HepG2 (cell line): ENCODE data around the gene SPON1. TPM values are rescaled to one million over a fixed set of nuclear protein-coding genes. Genes with fewer than 3 reads are reported as not detected.

Experiments used
- ATAC-seq: fragments of 200-7000 bp; cut with Tn5 transposase; 3 replicates; pipeline ENCODE4 v1.9.1; 2020; ENCODE audit warnings: mild to moderate bottlenecking, moderate library complexity
- BruUV-seq: library from RNA; stranded (reverse); fragments of 400-500 nt; replicated peaks from 2 replicates; lab custom pipeline; 2021; lab: Mats Ljungman, UMichigan
- CTCF ChIA-PET: fragments of 300-600 bp; formaldehyde crosslinking; extraction: SDS; loops from one replicate; lab custom pipeline; 2021; ENCODE audit warnings: low total read pairs, inconsistent platforms, low intra/inter-chr PET ratio; lab: Yijun Ruan, JAX
- POLR2A ChIA-PET: fragments of 350-600 bp; sonication (Branson Sonifier 250); formaldehyde crosslinking; loops from one replicate; lab custom pipeline; 2020; ENCODE audit warnings: antibody characterized with exemption, inconsistent platforms; lab: Yijun Ruan, JAX
- DNase-seq: peaks from one replicate; pipeline ENCODE4 v3.0.0-alpha.2; 2015; ENCODE audit warnings: low spot score
- FAIRE-seq: peaks from 3 replicates; lab custom pipeline; 2011; peaks lifted over from hg19 to GRCh38; lab: Jason Lieb, UNC
- H2AFZ ChIP-seq: one replicate; pipeline ENCODE4 v1.6.1; 2011; ENCODE audit warnings: low read length, inconsistent platforms
- H3K27ac ChIP-seq: fragments of 300-600 bp; 3 replicates; pipeline ENCODE4 v1.8.0; 2011; ENCODE audit warnings: mixed run types, mild to moderate bottlenecking, mixed read lengths, low read length, inconsistent platforms; ENCODE audit not compliant: insufficient read depth; ENCODE audit errors: extremely low read length
- H3K27me3 ChIP-seq, 2 experiments: fragments of 200-600 bp in 1 of 2; 2 replicates in 1 of 2; 3 replicates in 1 of 2; pipeline versions ENCODE4 v1.6.0 to v1.8.0; 2011; ENCODE audit warnings: low read length in 2 of 2, mild to moderate bottlenecking in 2 of 2, moderate library complexity in 2 of 2, inconsistent platforms in 1 of 2; ENCODE audit not compliant: insufficient read depth in 2 of 2, control insufficient read depth in 1 of 2
- H3K36me3 ChIP-seq, 2 experiments: fragments of 200-600 bp in 1 of 2; replicated peaks in 1 of 2; 2 replicates in 1 of 2; 3 replicates in 1 of 2; pipeline versions ENCODE4 v1.5.1 to v1.8.0; 2011; ENCODE audit warnings: low read length in 2 of 2, inconsistent platforms in 1 of 2; ENCODE audit not compliant: insufficient read depth in 2 of 2, control insufficient read depth in 1 of 2
- H3K4me1 ChIP-seq: 2 replicates; pipeline ENCODE4 v1.5.1; 2012; ENCODE audit warnings: low read length, inconsistent platforms; ENCODE audit not compliant: insufficient read depth
- H3K4me2 ChIP-seq: 2 replicates; pipeline ENCODE4 v1.6.0; 2011; ENCODE audit warnings: low read depth, low read length, inconsistent platforms
- H3K4me3 ChIP-seq, 3 experiments: fragments of 200-600 bp in 1 of 3; sonication (generic), shearing (Covaris generic) in 1 of 3; replicated peaks in 1 of 3; 2 replicates each; pipeline ENCODE4 v1.5.1; 2011 to 2016; ENCODE audit warnings: low read length in 3 of 3, inconsistent platforms in 2 of 3, low read depth in 2 of 3, mild to moderate bottlenecking in 2 of 3, control low read depth in 1 of 3, mixed read lengths in 1 of 3; ENCODE audit not compliant: insufficient read depth in 1 of 3
- H3K79me2 ChIP-seq: one replicate; pipeline ENCODE4 v1.6.1; 2011; ENCODE audit warnings: low read length, inconsistent platforms; ENCODE audit not compliant: insufficient read depth
- H3K9ac ChIP-seq: 2 replicates; pipeline ENCODE4 v1.6.0; 2011; ENCODE audit warnings: mild to moderate bottlenecking, low read depth, low read length, inconsistent platforms; ENCODE audit not compliant: insufficient read depth
- H3K9me3 ChIP-seq: 2 replicates; pipeline ENCODE4 v1.5.1; 2012; ENCODE audit warnings: mild to moderate bottlenecking, low read length
- H4K20me1 ChIP-seq: 2 replicates; pipeline ENCODE4 v1.6.0; 2011; ENCODE audit warnings: inconsistent platforms, mild to moderate bottlenecking, low read length, moderate library complexity; ENCODE audit not compliant: insufficient read depth
- FOXK2 ChIP-seq: fragments of 450-650 bp; IDR thresholded peaks from 2 replicates; pipeline ENCODE4 v1.6.1; 2016
- GZF1 ChIP-seq: sonication (generic); formaldehyde crosslinking; IDR thresholded peaks from 2 replicates; pipeline ENCODE4 v1.5.1; 2020; ENCODE audit warnings: mild to moderate bottlenecking, missing genetic modification reagents
- JDP2 ChIP-seq: sonication (generic); formaldehyde crosslinking; IDR thresholded peaks from 2 replicates; pipeline ENCODE4 v1.8.1; 2022; ENCODE audit warnings: missing genetic modification reagents, borderline replicate concordance
- MAFG ChIP-seq: sonication (generic); formaldehyde crosslinking; IDR thresholded peaks from 2 replicates; pipeline ENCODE4 v1.5.1; 2020; ENCODE audit warnings: mild to moderate bottlenecking, missing genetic modification reagents
- RORA ChIP-seq: sonication (generic); formaldehyde crosslinking; IDR thresholded peaks from 2 replicates; pipeline ENCODE4 v1.5.0; 2020; ENCODE audit warnings: mild to moderate bottlenecking, missing genetic modification reagents, moderate library complexity
- SMAD9 ChIP-seq: sonication (generic); formaldehyde crosslinking; IDR thresholded peaks from 2 replicates; pipeline ENCODE4 v1.5.1; 2020; ENCODE audit warnings: mild to moderate bottlenecking, missing genetic modification reagents
- ZNF3 ChIP-seq: IDR thresholded peaks from 2 replicates; pipeline ENCODE4 v1.7.0; 2017; ENCODE audit warnings: inconsistent platforms
- WGBS: methylation state at CpG from one replicate; pipeline ENCODE4 v1.1.6; 2017; ENCODE audit warnings: low lambda C conversion rate; 5-methylcytosine and 5-hydroxymethylcytosine counted together
- in situ Hi-C: cut with HindIII; loops from 2 replicates; pipeline ENCODE4 v1.10.0; 2017; ENCODE audit warnings: low pct_unique_long_range_greater_than_20kb; ENCODE audit not compliant: extremely low pct_ligation_motif_present
- intact Hi-C: fragments of 100-400 bp; cut with micrococcal nuclease; formaldehyde crosslinking; loops from one replicate; pipeline ENCODE4 v1.10.0; 2022; ENCODE audit not compliant: unreplicated experiment
- polyA plus RNA-seq, 8 experiments: library from polyadenylated mRNA; depleted of rRNA in 3 of 8; stranded (reverse) in 7 of 8; unstranded in 1 of 8; fragments of >200 nt; fragmentation: Illumina TruSeq in 4 of 8; extraction: Trizol in 4 of 8; gene quantifications; 2 replicates each; pipeline versions ENCODE4 v1.2.1 to v1.2.3, GENCODE V29; 2011 to 2016; ENCODE audit warnings: low read depth in 4 of 8, missing spikeins in 1 of 8, mixed read lengths in 1 of 8; ENCODE audit not compliant: insufficient read depth in 1 of 8
- total RNA-seq, 5 experiments: library from RNA; depleted of rRNA; stranded (reverse); fragments of >200 nt; fragmentation: Illumina TruSeq; extraction: Trizol; gene quantifications; 2 replicates each; pipeline ENCODE4 v1.2.3, GENCODE V29; 2016; ENCODE audit warnings: low read depth in 1 of 5
- TF ChIP-seq, protein P1 (sequence below): fragments of 450-650 bp; IDR thresholded peaks from 2 replicates; pipeline ENCODE4 v1.6.1; 2017
- TF ChIP-seq, protein P2 (sequence below): sonication (generic); formaldehyde crosslinking; IDR thresholded peaks from 2 replicates; pipeline ENCODE4 v1.5.0; 2020; ENCODE audit warnings: mild to moderate bottlenecking, missing genetic modification reagents
- TF ChIP-seq, protein P3 (sequence below): sonication (generic); formaldehyde crosslinking; IDR thresholded peaks from 2 replicates; pipeline ENCODE4 v1.5.0; 2020; ENCODE audit warnings: missing genetic modification reagents, mild to moderate bottlenecking, borderline replicate concordance
- TF ChIP-seq, protein P4 (sequence below): sonication (generic); formaldehyde crosslinking; IDR thresholded peaks from 2 replicates; pipeline ENCODE4 v1.9.0; 2021; ENCODE audit warnings: mild to moderate bottlenecking, missing genetic modification reagents

Gene SPON1
- total and polyA plus RNA-seq, 2 of the 13 experiments (the other 11 are each of a cell fraction or from before 2014, with no cell fraction given), result not detected

DNA sequence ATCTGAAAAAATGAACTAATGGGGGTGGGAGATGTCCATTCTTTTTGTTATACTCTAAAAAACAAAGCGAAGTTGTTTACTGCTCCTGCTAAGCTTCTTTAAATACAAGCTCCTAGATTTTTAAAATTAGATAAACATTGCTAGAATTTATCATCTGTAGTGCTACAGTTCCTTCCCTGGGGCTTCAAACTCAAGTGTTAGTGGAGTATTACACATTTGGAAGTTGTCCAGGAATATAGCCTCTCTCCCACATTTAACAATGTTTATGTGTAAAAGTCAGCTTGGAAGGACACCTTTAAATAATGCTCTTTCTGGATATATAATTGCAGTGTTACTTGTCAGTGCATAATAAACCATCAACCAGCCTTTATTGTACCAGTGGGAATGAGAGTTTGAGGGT is 155.5 kb downstream of the SPON1 start:
- Histone ChIP-seq H3K4me1 (no peaks in the 10 kb centered on the region), H3K36me3 (no peaks in the 10 kb centered on the region), H3K27ac (no peak overlapping the region), H3K27me3 (no peaks in the 10 kb centered on the region), H4K20me1 (no peaks in the 10 kb centered on the region), H3K79me2 (no peaks in the 10 kb centered on the region), H3K4me2 (no peak overlapping the region), H3K4me3 (no peak overlapping the region), H3K9ac (no peak overlapping the region), H2AFZ (no peak overlapping the region), H3K9me3 (no peaks in the 10 kb centered on the region)
- ChIA-PET CTCF (no interaction called here), POLR2A (no interaction called here)
- WGBS, result 0% methylated on average over 1 of the region's 1 CpG
- in situ Hi-C loops, result no loop called here
- FAIRE-seq (no peak), DNase-seq (no peak), ATAC-seq (no peak)
- intact Hi-C loops, result no loop called here
- no TSS peak for BruUV-seq
- TF ChIP-seq JDP2 (CRISPR knock-in tag) (no peak), ZNF3 (CRISPR knock-in tag) (no peak), SMAD9 (no peak), MAFG (CRISPR knock-in tag) (no peak), FOXK2 (no peak), GZF1 (no peak), RORA (no peak)
- TF ChIP-seq, protein P1, sequence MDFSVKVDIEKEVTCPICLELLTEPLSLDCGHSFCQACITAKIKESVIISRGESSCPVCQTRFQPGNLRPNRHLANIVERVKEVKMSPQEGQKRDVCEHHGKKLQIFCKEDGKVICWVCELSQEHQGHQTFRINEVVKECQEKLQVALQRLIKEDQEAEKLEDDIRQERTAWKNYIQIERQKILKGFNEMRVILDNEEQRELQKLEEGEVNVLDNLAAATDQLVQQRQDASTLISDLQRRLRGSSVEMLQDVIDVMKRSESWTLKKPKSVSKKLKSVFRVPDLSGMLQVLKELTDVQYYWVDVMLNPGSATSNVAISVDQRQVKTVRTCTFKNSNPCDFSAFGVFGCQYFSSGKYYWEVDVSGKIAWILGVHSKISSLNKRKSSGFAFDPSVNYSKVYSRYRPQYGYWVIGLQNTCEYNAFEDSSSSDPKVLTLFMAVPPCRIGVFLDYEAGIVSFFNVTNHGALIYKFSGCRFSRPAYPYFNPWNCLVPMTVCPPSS, result no peak
- TF ChIP-seq, protein P2, sequence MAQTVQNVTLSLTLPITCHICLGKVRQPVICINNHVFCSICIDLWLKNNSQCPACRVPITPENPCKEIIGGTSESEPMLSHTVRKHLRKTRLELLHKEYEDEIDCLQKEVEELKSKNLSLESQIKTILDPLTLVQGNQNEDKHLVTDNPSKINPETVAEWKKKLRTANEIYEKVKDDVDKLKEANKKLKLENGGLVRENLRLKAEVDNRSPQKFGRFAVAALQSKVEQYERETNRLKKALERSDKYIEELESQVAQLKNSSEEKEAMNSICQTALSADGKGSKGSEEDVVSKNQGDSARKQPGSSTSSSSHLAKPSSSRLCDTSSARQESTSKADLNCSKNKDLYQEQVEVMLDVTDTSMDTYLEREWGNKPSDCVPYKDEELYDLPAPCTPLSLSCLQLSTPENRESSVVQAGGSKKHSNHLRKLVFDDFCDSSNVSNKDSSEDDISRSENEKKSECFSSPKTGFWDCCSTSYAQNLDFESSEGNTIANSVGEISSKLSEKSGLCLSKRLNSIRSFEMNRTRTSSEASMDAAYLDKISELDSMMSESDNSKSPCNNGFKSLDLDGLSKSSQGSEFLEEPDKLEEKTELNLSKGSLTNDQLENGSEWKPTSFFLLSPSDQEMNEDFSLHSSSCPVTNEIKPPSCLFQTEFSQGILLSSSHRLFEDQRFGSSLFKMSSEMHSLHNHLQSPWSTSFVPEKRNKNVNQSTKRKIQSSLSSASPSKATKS, result no peak
- TF ChIP-seq, protein P3, sequence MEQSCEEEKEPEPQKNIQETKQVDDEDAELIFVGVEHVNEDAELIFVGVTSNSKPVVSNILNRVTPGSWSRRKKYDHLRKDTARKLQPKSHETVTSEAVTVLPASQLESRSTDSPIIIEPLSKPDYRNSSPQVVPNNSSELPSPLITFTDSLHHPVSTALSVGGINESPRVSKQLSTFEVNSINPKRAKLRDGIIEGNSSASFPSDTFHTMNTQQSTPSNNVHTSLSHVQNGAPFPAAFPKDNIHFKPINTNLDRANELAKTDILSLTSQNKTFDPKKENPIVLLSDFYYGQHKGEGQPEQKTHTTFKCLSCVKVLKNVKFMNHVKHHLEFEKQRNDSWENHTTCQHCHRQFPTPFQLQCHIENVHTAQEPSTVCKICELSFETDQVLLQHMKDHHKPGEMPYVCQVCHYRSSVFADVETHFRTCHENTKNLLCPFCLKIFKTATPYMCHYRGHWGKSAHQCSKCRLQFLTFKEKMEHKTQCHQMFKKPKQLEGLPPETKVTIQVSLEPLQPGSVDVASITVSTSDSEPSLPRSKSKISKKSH (CRISPR knock-in tag), result no peak
- TF ChIP-seq, protein P4, sequence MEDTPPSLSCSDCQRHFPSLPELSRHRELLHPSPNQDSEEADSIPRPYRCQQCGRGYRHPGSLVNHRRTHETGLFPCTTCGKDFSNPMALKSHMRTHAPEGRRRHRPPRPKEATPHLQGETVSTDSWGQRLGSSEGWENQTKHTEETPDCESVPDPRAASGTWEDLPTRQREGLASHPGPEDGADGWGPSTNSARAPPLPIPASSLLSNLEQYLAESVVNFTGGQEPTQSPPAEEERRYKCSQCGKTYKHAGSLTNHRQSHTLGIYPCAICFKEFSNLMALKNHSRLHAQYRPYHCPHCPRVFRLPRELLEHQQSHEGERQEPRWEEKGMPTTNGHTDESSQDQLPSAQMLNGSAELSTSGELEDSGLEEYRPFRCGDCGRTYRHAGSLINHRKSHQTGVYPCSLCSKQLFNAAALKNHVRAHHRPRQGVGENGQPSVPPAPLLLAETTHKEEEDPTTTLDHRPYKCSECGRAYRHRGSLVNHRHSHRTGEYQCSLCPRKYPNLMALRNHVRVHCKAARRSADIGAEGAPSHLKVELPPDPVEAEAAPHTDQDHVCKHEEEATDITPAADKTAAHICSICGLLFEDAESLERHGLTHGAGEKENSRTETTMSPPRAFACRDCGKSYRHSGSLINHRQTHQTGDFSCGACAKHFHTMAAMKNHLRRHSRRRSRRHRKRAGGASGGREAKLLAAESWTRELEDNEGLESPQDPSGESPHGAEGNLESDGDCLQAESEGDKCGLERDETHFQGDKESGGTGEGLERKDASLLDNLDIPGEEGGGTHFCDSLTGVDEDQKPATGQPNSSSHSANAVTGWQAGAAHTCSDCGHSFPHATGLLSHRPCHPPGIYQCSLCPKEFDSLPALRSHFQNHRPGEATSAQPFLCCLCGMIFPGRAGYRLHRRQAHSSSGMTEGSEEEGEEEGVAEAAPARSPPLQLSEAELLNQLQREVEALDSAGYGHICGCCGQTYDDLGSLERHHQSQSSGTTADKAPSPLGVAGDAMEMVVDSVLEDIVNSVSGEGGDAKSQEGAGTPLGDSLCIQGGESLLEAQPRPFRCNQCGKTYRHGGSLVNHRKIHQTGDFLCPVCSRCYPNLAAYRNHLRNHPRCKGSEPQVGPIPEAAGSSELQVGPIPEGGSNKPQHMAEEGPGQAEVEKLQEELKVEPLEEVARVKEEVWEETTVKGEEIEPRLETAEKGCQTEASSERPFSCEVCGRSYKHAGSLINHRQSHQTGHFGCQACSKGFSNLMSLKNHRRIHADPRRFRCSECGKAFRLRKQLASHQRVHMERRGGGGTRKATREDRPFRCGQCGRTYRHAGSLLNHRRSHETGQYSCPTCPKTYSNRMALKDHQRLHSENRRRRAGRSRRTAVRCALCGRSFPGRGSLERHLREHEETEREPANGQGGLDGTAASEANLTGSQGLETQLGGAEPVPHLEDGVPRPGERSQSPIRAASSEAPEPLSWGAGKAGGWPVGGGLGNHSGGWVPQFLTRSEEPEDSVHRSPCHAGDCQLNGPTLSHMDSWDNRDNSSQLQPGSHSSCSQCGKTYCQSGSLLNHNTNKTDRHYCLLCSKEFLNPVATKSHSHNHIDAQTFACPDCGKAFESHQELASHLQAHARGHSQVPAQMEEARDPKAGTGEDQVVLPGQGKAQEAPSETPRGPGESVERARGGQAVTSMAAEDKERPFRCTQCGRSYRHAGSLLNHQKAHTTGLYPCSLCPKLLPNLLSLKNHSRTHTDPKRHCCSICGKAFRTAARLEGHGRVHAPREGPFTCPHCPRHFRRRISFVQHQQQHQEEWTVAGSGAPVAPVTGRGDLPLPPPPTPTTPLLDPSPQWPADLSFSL (CRISPR knock-in tag), result no peak
